SK-N-SH (cell line): ENCODE results near the gene INPP5E. TPM values are rescaled to one million over a fixed set of nuclear protein-coding genes. Genes with fewer than 3 reads are reported as not detected.

ENCODE experiments used
- CTCF ChIA-PET: fragments of 300-600, 350-600 bp; formaldehyde crosslinking; extraction: SDS; loops from one replicate; lab custom pipeline; 2021; lab: Yijun Ruan, JAX
- POLR2A ChIA-PET: fragments of 350-600 bp; sonication (Branson Sonifier 250); formaldehyde crosslinking; extraction: SDS; loops from one replicate; lab custom pipeline; 2020; ENCODE audit warnings: antibody characterized with exemption, inconsistent platforms; lab: Yijun Ruan, JAX
- DNase-seq: peaks from one replicate; pipeline ENCODE4 v3.0.0; 2012
- H2AFZ ChIP-seq: fragments of 200-600 bp; sonication (generic); 2 replicates; pipeline ENCODE4 v1.8.1; 2016; ENCODE audit warnings: antibody characterized with exemption, mild to moderate bottlenecking, low read depth
- H3F3A ChIP-seq: fragments of 200-600 bp; sonication (generic); replicated peaks from 2 replicates; pipeline ENCODE3; 2016; ENCODE audit warnings: antibody characterized with exemption, mild to moderate bottlenecking; ENCODE audit not compliant: insufficient read depth
- H3K27ac ChIP-seq, 2 experiments: fragments of 200-500 bp in 1 of 2; fragments of 200-600 bp in 1 of 2; sonication (Bioruptor generic) in 1 of 2; sonication (generic), shearing (Covaris generic) in 1 of 2; 2 replicates each; pipeline versions ENCODE4 v1.5.1 to v1.6.1; 2014 to 2016; ENCODE audit warnings: low read depth in 2 of 2, inconsistent platforms in 1 of 2, low read length in 1 of 2, mild to moderate bottlenecking in 1 of 2, mixed read lengths in 1 of 2
- H3K27me3 ChIP-seq: fragments of 200-600 bp; sonication (generic), shearing (Covaris generic); 2 replicates; pipeline ENCODE4 v1.6.1; 2016; ENCODE audit warnings: mixed run types; ENCODE audit not compliant: insufficient read depth
- H3K36me3 ChIP-seq, 2 experiments: fragments of 200-500 bp in 1 of 2; fragments of 200-600 bp in 1 of 2; sonication (Bioruptor generic) in 1 of 2; sonication (generic) in 1 of 2; replicated peaks in 1 of 2; 2 replicates each; pipeline versions ENCODE3 to v1.5.1; 2014 to 2016; ENCODE audit warnings: low read length in 1 of 2, mild to moderate bottlenecking in 1 of 2; ENCODE audit not compliant: insufficient read depth in 2 of 2, control insufficient read depth in 1 of 2
- H3K4me1 ChIP-seq, 2 experiments: fragments of 200-500 bp in 1 of 2; fragments of 200-600 bp in 1 of 2; sonication (Bioruptor generic) in 1 of 2; sonication (generic), shearing (Covaris generic) in 1 of 2; 2 replicates each; pipeline versions ENCODE4 v1.5.1 to v1.6.1; 2014 to 2016; ENCODE audit warnings: low read depth in 1 of 2, low read length in 1 of 2, mixed run types in 1 of 2; ENCODE audit not compliant: insufficient read depth in 2 of 2, control insufficient read depth in 1 of 2
- H3K4me2 ChIP-seq: fragments of 200-600 bp; sonication (generic), shearing (Covaris generic); 2 replicates; pipeline ENCODE4 v1.6.1; 2017; ENCODE audit warnings: mixed run types
- H3K4me3 ChIP-seq, 2 experiments: fragments of 200-500 bp in 1 of 2; fragments of 200-600 bp in 1 of 2; sonication (Bioruptor generic) in 1 of 2; sonication (generic), shearing (Covaris generic) in 1 of 2; 2 replicates each; pipeline versions ENCODE4 v1.5.1 to v1.8.1; 2014 to 2016; ENCODE audit warnings: low read depth in 2 of 2, inconsistent platforms in 1 of 2, low read length in 1 of 2, mild to moderate bottlenecking in 1 of 2, mixed read lengths in 1 of 2, moderate library complexity in 1 of 2
- H3K79me2 ChIP-seq: fragments of 200-600 bp; sonication (generic); 2 replicates; pipeline ENCODE4 v1.8.1; 2017; ENCODE audit warnings: mild to moderate bottlenecking; ENCODE audit not compliant: insufficient read depth
- H3K9ac ChIP-seq: fragments of 200-600 bp; sonication (generic); 2 replicates; pipeline ENCODE4 v1.6.1; 2017; ENCODE audit warnings: mixed run types
- H3K9me2 ChIP-seq: fragments of 200-600 bp; sonication (generic); 2 replicates; pipeline ENCODE4 v1.6.1; 2017; ENCODE audit warnings: mixed run types
- H3K9me3 ChIP-seq: fragments of 200-600 bp; sonication (generic); 2 replicates; pipeline ENCODE4 v1.6.1; 2017; ENCODE audit warnings: mixed run types, mild to moderate bottlenecking, moderate library complexity
- H4K20me1 ChIP-seq: fragments of 200-600 bp; sonication (generic); 2 replicates; pipeline ENCODE4 v1.6.1; 2017; ENCODE audit warnings: mild to moderate bottlenecking, mixed run types; ENCODE audit not compliant: insufficient read depth
- CHD2 ChIP-seq: fragments of 150-350 bp; IDR thresholded peaks from 2 replicates; pipeline ENCODE4 v1.6.1; 2018; ENCODE audit warnings: low read length; ENCODE audit not compliant: partially characterized antibody
- FOXJ3 ChIP-seq: sonication (generic); formaldehyde crosslinking; IDR thresholded peaks from 2 replicates; pipeline ENCODE4 v1.5.1; 2020; ENCODE audit warnings: mild to moderate bottlenecking, missing genetic modification reagents
- FOXM1 ChIP-seq: IDR thresholded peaks from 2 replicates; pipeline ENCODE4 v1.4.0; 2012; ENCODE audit warnings: low read depth, mild to moderate bottlenecking
- GABPA ChIP-seq: IDR thresholded peaks from 2 replicates; pipeline ENCODE4 v1.4.0; 2012; ENCODE audit warnings: low read depth, mild to moderate bottlenecking
- IRF3 ChIP-seq: fragments of 150-350 bp; IDR thresholded peaks from 2 replicates; pipeline ENCODE4 v1.6.1; 2016; ENCODE audit warnings: mild to moderate bottlenecking, low read depth, low read length
- JUND ChIP-seq: IDR thresholded peaks from 2 replicates; pipeline ENCODE4 v1.4.0; 2012
- MXI1 ChIP-seq: IDR thresholded peaks from 2 replicates; pipeline ENCODE4 v1.6.1; 2012; ENCODE audit warnings: mild to moderate bottlenecking, low read depth, low read length, improper control_type of control experiment
- NRF1 ChIP-seq: IDR thresholded peaks from 2 replicates; pipeline ENCODE4 v1.6.1; 2012; ENCODE audit warnings: low read depth, mild to moderate bottlenecking, low read length
- RAD21 ChIP-seq: IDR thresholded peaks from 2 replicates; pipeline ENCODE4 v1.6.1; 2012; ENCODE audit warnings: mild to moderate bottlenecking, low read length
- RCOR1 ChIP-seq: fragments of 150-350 bp; IDR thresholded peaks from 2 replicates; pipeline ENCODE4 v1.6.1; 2017; ENCODE audit warnings: antibody characterized with exemption, low read length
- REST ChIP-seq: IDR thresholded peaks from 2 replicates; pipeline ENCODE4 v1.6.1; 2012; ENCODE audit warnings: mild to moderate bottlenecking, low read depth, low read length, moderate library complexity
- RXRA ChIP-seq: IDR thresholded peaks from 2 replicates; pipeline ENCODE4 v1.4.0; 2012; ENCODE audit warnings: low read depth, mild to moderate bottlenecking, borderline replicate concordance
- SIN3A ChIP-seq: IDR thresholded peaks from 2 replicates; pipeline ENCODE4 v1.6.1; 2012; ENCODE audit warnings: low read depth, mild to moderate bottlenecking, low read length, moderate library complexity, borderline replicate concordance
- SMC3 ChIP-seq: IDR thresholded peaks from 2 replicates; pipeline ENCODE4 v1.6.1; 2012; ENCODE audit warnings: low read depth, low read length, improper control_type of control experiment
- TAF1 ChIP-seq: IDR thresholded peaks from 2 replicates; pipeline ENCODE4 v1.6.1; 2012; ENCODE audit warnings: low read depth, mild to moderate bottlenecking, low read length, moderate library complexity, borderline replicate concordance
- TEAD4 ChIP-seq: IDR thresholded peaks from 2 replicates; pipeline ENCODE4 v1.4.0; 2012; ENCODE audit warnings: mild to moderate bottlenecking, borderline replicate concordance; ENCODE audit not compliant: insufficient read depth
- ZBTB33 ChIP-seq: IDR thresholded peaks from 2 replicates; pipeline ENCODE4 v1.4.0; 2012; ENCODE audit warnings: low read depth, borderline replicate concordance
- WGBS: methylation state at CpG from one replicate; pipeline ENCODE4 v1.1.6; 2017; ENCODE audit warnings: low lambda C conversion rate; 5-methylcytosine and 5-hydroxymethylcytosine counted together
- polyA plus RNA-seq, 3 experiments: library from polyadenylated mRNA; depleted of rRNA; stranded (reverse); fragments of >200 nt; gene quantifications; 2 replicates each; pipeline ENCODE4 v1.2.3, GENCODE V29; 2012
- TF ChIP-seq, protein P1 (sequence below): IDR thresholded peaks from 2 replicates; pipeline ENCODE4 v1.4.0; 2012; ENCODE audit warnings: low read depth

The INPP5E gene
- polyA plus RNA-seq, 1 of the 3 experiments (the other 2 are of a cell fraction) = 12.8 TPM

GRCh38 chr9:136381966-136382513, 57.6 kb downstream of the INPP5E start (continued):
- TF ChIP-seq REST (no peak), TEAD4 (no peak), TAF1 (no peak), RAD21 (no peak)

DNA sequence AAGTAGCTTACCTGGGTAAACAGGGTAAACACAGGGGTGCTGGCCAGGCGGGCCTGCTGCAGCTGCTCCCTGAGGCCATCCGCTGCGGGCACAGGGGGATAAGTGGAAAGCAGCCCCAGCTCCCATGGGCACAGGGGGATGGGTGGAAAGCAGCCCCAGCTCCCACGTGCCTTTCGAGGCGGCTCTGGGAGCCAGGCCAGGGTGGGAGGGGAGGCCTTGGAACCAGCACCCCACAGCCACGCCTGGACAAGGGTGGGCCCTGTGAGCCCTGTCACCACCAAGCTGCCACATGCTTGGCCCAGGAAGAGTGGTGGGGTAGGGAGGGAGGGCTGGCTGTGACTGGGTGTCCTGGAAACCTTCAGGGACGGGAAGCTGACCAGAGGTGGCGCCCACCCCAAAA, 58.3 kb downstream of the INPP5E start:
- no peak overlapping the region for H3K27ac ChIP-seq
- 95% methylated on average over 9 of the region's 9 CpGs for WGBS

More for the DNA sequence above, 58.3 kb downstream of the INPP5E start:
- Histone ChIP-seq H3K79me2 (no peaks in the 10 kb centered on the region), H3K9me3 (no peaks in the 10 kb centered on the region), H3K4me1 (no peaks in the 10 kb centered on the region), H3K9ac (no peak overlapping the region), H3K4me3 (no peak overlapping the region), H3K4me2 (no peak overlapping the region), H3K36me3 (peaks cover 14 to 65% of the 10 kb centered on the region in 2 experiments), H4K20me1 (no peaks in the 10 kb centered on the region), H3K9me2 (no peaks in the 10 kb centered on the region), H2AFZ (no peak overlapping the region), H3F3A (peaks cover 5% of the 10 kb centered on the region)
- POLR2A ChIA-PET = no interaction called here
- DNase-seq = no peak
- TF ChIP-seq ZBTB33 (no peak), RXRA (no peak), NRF1 (no peak), SMC3 (no peak), JUND (no peak), IRF3 (no peak), MXI1 (no peak), REST (no peak), GABPA (no peak), FOXJ3 (CRISPR knock-in tag) (no peak), CHD2 (no peak), RCOR1 (no peak), SIN3A (no peak), FOXM1 (no peak)
- TF ChIP-seq, protein P1, sequence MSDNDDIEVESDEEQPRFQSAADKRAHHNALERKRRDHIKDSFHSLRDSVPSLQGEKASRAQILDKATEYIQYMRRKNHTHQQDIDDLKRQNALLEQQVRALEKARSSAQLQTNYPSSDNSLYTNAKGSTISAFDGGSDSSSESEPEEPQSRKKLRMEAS = no peak
- TF ChIP-seq, all 33 proteins: peak for 0
- no peaks in the 10 kb centered on the region for H3K27me3 ChIP-seq
- CTCF ChIA-PET = interaction anchor here (0.6 to 1.3 kb wide), 4 partner anchors 12 to 18 kb away, joined by 3 to 10 read pairs (median 4); partner anchors contain the start of genes DNLZ and SNAPC4
